ENCODE measurements around the gene NLGN2. TPM values are rescaled to one million over a fixed set of nuclear protein-coding genes. Genes with fewer than 3 reads are reported as not detected.

NLGN2 gene
- polyA plus RNA-seq, 1 experiment = 8.9 TPM

DNA sequence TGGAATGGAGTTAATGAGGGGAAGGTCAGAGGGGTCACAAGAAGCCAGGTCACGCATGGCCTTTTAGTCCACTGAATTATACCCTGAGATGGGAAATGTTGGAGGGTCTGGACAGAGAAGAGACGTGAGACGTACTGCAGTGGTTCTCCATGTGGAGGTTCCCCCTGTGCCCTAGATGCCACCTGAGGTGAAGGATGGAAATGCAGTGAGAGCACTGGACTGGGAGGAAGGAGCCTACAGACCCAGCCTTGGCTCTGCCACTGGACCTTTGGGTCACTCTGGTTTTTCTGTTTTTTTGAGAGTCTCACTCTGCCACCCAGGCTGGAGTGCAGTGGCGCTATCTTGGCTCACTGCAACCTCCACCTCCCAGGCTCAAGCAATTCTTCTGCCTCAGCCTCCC lies 11.5 kb upstream of the NLGN2 start:
- H3K27ac ChIP-seq (ENCODE audit: low read depth, low read length) = no peak overlapping the region
- CTCF ChIA-PET = no interaction called here
- H3K27me3 ChIP-seq (ENCODE audit: control insufficient read depth, insufficient read depth, low read length) = no peaks in the 10 kb centered on the region
- H3K9me3 ChIP-seq (ENCODE audit: control insufficient read depth, insufficient read depth, low read length) = no peaks in the 10 kb centered on the region; the same call in 1 of the 2 replicates
- no peak overlapping the region for H3K4me3 ChIP-seq (ENCODE audit: low read depth, low read length)
- DNase-seq (ENCODE audit: low read depth, low spot score) = no peak
- POLR2A ChIA-PET = no interaction called here
- TF ChIP-seq, protein P1, sequence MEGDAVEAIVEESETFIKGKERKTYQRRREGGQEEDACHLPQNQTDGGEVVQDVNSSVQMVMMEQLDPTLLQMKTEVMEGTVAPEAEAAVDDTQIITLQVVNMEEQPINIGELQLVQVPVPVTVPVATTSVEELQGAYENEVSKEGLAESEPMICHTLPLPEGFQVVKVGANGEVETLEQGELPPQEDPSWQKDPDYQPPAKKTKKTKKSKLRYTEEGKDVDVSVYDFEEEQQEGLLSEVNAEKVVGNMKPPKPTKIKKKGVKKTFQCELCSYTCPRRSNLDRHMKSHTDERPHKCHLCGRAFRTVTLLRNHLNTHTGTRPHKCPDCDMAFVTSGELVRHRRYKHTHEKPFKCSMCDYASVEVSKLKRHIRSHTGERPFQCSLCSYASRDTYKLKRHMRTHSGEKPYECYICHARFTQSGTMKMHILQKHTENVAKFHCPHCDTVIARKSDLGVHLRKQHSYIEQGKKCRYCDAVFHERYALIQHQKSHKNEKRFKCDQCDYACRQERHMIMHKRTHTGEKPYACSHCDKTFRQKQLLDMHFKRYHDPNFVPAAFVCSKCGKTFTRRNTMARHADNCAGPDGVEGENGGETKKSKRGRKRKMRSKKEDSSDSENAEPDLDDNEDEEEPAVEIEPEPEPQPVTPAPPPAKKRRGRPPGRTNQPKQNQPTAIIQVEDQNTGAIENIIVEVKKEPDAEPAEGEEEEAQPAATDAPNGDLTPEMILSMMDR (IDR thresholded peaks at IDR 0.05; ENCODE audit: low read depth, low read length) = no peak

DNA sequence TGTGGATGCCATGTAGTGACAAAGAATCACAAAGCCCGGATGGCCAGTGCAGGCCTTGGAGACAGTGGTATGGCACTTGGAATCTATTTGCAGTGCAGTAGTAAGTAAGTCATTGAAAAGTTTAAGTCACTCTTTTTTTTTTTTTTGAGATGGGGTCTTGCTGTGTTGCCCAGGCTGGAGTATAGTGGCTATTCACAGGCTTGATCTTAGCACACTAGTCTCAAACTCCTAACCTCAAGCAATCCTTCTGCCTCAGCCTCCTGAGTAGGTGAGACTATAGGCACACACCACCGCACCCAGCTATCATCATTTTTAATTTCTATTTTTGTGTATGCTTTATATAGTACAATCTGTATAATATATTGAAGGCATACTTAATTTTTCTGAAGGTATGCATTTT lies 9.0 kb upstream of the NLGN2 start:
- CTCF ChIA-PET = interaction anchor here (1.6 kb wide), 1 partner anchor 43 kb away, joined by 6 read pairs; no protein-coding TSS in a partner anchor
- Histone ChIP-seq H3K4me3 (ENCODE audit: low read depth, low read length) (no peak overlapping the region), H3K27ac (ENCODE audit: low read depth, low read length) (no peak overlapping the region), H3K9me3 (ENCODE audit: control insufficient read depth, insufficient read depth, low read length) (no peaks in the 10 kb centered on the region; the same call in 1 of the 2 replicates), H3K27me3 (ENCODE audit: control insufficient read depth, insufficient read depth, low read length) (no peaks in the 10 kb centered on the region)
- TF ChIP-seq, protein P1 (IDR thresholded peaks at IDR 0.05; ENCODE audit: low read depth, low read length) = no peak
- POLR2A ChIA-PET = interaction anchor here (1.0 kb wide), 1 partner anchor 178 kb away, joined by 3 read pairs; no protein-coding TSS in a partner anchor
- DNase-seq (ENCODE audit: low read depth, low spot score) = no peak

DNA sequence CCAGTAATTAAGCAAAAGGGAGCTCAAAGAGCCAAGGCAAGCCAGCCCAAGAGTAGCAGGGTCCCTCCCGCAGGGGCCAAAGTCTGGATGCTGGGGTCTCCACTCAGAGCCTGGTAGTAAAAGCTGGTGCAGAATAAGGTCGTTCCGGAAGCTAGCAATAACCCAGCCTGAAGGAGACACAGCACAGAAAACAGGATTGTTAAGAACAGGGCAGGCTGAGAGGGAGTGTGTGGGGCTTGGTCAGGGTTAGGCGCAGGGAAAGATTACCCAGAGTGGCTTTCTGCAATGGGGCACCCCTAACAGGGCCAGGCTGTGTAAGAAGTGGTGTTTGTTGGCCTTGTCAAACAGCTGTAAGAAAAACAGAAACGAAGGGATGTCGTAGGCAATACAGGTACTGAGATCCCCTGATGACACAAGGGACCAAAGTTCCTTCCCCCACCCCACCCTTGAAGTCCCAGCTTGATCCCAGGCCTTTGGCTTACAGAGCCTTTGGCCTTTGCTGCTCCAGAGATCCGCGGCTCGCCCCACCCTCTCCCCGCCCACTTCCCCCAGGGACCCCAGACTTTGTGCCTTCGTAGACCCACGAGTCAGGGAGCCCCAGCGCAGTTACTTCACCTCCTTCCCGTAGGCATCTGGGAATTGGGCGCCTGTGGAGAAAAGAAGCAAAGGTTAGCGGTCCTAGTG lies 4.5 kb upstream of the NLGN2 start:
- no peak for DNase-seq (ENCODE audit: low read depth, low spot score)
- Histone ChIP-seq H3K27ac (ENCODE audit: low read depth, low read length) (peak overlapping the region; percentile 61), H3K4me3 (ENCODE audit: low read depth, low read length) (peak overlapping the region; percentile 87), H3K27me3 (ENCODE audit: control insufficient read depth, insufficient read depth, low read length) (no peaks in the 10 kb centered on the region), H3K9me3 (ENCODE audit: control insufficient read depth, insufficient read depth, low read length) (no peaks in the 10 kb centered on the region)
- POLR2A ChIA-PET = interaction anchor here (0.6 to 1.9 kb wide), 12 partner anchors 8 to 507 kb away, joined by 3 to 20 read pairs (median 4); partner anchors contain the start of genes PLSCR3, POLR2A and SPEM2
- CTCF ChIA-PET = interaction anchor here (0.6 to 2.4 kb wide), 7 partner anchors 8 to 158 kb away, joined by 3 to 9 read pairs (median 3); partner anchors contain the start of gene SENP3
- TF ChIP-seq, protein P1 (IDR thresholded peaks at IDR 0.05; ENCODE audit: low read depth, low read length) = no peak

DNA sequence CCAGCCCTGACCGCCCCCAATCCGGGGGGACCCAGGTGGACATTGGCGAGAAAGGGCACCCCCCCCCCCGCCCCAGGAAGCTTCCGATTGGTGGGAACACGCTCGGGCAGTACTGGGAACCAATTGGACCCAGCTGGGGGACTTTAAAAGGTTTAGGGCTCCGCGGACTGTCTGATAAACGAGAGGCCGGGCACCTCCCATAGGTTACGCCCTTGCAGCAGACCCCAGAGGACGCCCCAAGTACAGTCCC lies 4.0 kb upstream of the NLGN2 start:
- H3K27ac ChIP-seq (ENCODE audit: low read depth, low read length) = peak overlapping the region; percentile 61
- ChIA-PET POLR2A (interaction anchor here (0.6 to 1.9 kb wide), 24 partner anchors 9 to 507 kb away, joined by 3 to 20 read pairs (median 4); partner anchors contain the start of genes DVL2, NEURL4, PLSCR3 and POLR2A), CTCF (interaction anchor here (0.5 to 2.4 kb wide), 11 partner anchors 9 to 706 kb away, joined by 3 to 9 read pairs (median 3); partner anchors contain the start of genes PLSCR3 and SENP3)
- H3K9me3 ChIP-seq (ENCODE audit: control insufficient read depth, insufficient read depth, low read length) = no peaks in the 10 kb centered on the region
- TF ChIP-seq, protein P1 (IDR thresholded peaks at IDR 0.05; ENCODE audit: low read depth, low read length) = no peak
- H3K27me3 ChIP-seq (ENCODE audit: control insufficient read depth, insufficient read depth, low read length) = no peaks in the 10 kb centered on the region
- H3K4me3 ChIP-seq (ENCODE audit: low read depth, low read length) = peak overlapping the region; percentile 87
- peak; percentile 39 for DNase-seq (ENCODE audit: low read depth, low spot score)

Measured in AG04450 (cell line).